Activated naive CD8-positive, alpha-beta T cell treated with anti-CD3 and anti-CD28 coated beads, Interleukin-2, amount 10 ng/mL, durations not matched to agents 7 days and 5 days (primary cell): ENCODE measurements around the gene ERP29. TPM values are rescaled to one million over a fixed set of nuclear protein-coding genes. Genes with fewer than 3 reads are reported as not detected.
A peak's percentile ranks its signal among the peaks of the same experiment; 100 is the strongest.

ENCODE experiments used
- ATAC-seq: fragments of 150-1000 bp; cut with Tn5 transposase; one replicate; pipeline ENCODE4 v1.10.0; 2021; ENCODE audit warnings: low read depth, moderate library complexity
- POLR2A ChIA-PET: fragments of 350-600 bp; sonication (Branson Sonifier 250); formaldehyde crosslinking; loops from one replicate; lab custom pipeline; 2021; ENCODE audit warnings: antibody characterized with exemption; lab: Charles Lee
- DNase-seq: peaks from one replicate; pipeline ENCODE4 v3.0.0; 2021
- H3K27ac Mint-ChIP-seq: one replicate; pipeline ENCODE4 v1.8.0; 2022; ENCODE audit warnings: mild to moderate bottlenecking, mixed read lengths
- H3K27me3 Mint-ChIP-seq: one replicate; pipeline ENCODE4 v1.8.0; 2022; ENCODE audit warnings: mild to moderate bottlenecking, moderate library complexity, mixed read lengths
- H3K36me3 Mint-ChIP-seq: one replicate; pipeline ENCODE4 v1.8.0; 2021; ENCODE audit warnings: mild to moderate bottlenecking, mixed read lengths
- H3K4me1 Mint-ChIP-seq: one replicate; pipeline ENCODE4 v1.8.0; 2021; ENCODE audit warnings: mixed read lengths
- H3K4me3 Mint-ChIP-seq: one replicate; pipeline ENCODE4 v1.8.0; 2022; ENCODE audit warnings: mild to moderate bottlenecking, moderate library complexity, mixed read lengths
- H3K9me3 Mint-ChIP-seq: one replicate; pipeline ENCODE4 v1.8.0; 2021; ENCODE audit warnings: mixed read lengths
- total RNA-seq, 2 experiments: library from RNA; stranded (reverse); gene quantifications; one replicate each; pipeline ENCODE4 v1.2.3, GENCODE V29; 2021

Gene ERP29
- total RNA-seq, result 100 to 1,000 TPM; 158 TPM

DNA sequence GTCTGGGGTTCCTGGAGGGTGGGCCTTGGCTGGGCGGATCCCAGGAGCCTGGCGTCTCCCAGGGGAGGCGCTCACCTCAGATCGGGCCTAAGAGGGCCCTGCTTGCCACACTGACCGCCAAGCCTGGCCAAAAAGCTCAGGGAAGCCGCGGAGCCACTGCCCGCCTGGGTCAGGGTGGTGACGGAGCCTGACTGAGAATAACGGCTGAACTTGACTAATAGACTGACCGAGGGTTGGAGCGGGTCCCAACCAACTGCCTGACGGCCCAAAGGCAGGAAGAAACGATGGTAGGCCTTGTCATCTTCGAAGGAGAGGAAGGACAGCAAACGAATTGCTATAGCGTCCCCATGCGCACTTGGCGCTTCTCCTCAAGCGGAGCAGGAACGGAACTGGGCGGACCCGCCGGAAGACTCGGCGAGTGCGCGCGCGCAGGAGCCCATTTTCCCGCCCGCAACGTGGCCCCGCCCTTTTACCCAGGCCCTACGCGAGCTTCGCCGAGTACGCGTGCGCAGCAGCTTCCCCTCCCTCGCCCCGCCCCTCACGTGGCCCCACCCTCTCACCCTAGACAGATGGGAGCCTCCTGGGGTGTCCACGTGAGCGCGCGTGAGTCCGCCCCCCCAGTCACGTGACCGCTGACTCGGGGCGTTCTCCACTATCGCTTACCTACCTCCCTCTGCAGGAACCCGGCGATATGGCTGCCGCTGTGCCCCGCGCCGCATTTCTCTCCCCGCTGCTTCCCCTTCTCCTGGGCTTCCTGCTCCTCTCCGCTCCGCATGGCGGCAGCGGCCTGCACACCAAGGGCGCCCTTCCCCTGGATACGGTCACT is at the start of gene ERP29, which contains the start of gene TMEM116:
TSS of gene ERP29 (plus strand) at position 652 of the 826 bp plus-strand sequence. CDS start at position 692, 40 bp downstream.
TSS of gene TMEM116 (minus strand) at position 391 of the 826 bp plus-strand sequence. CDS start 7,895 bp downstream, outside the sequence.
- Mint-ChIP-seq H3K9me3 (peaks cover 8% of the 10 kb centered on the region), H3K27me3 (no peaks in the 10 kb centered on the region), H3K4me1 (peaks cover 35% of the 10 kb centered on the region), H3K36me3 (peaks cover 33% of the 10 kb centered on the region), H3K4me3 (peak within 1 kb of the TSS; percentile 82), H3K27ac (peak within 1 kb of the TSS; percentile 98)
- DNase-seq, result peak; percentile 100
- POLR2A ChIA-PET, result interaction anchor here (0.6 to 6.5 kb wide), 16 partner anchors 10 to 268 kb away, joined by 3 to 218 read pairs (median 8); partner anchors contain the start of genes MAPKAPK5, NAA25 and TRAFD1
- peak; percentile 82 for ATAC-seq

DNA sequence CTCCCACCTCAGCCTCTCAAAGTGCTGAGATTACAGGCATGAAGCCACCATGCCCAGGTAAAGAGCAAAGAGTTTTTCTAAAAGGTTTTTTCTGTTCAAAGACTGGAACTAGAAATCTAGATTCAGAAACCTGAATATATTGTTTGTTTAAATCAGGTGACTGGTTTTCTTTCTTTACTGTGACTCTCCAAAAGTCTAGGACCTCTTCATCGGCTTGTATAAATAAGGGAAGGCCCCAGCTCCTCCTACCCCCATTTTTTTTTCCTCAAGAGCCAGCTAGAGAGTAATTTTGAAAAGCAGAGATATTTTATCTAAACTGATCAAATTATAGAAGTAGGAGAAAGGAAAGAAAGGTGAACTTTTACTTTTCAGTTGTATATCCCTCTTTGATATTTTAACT is 48.3 kb upstream of the ERP29 start:
- POLR2A ChIA-PET, result interaction anchor here (1.7 kb wide), 1 partner anchor 48 kb away, joined by 9 read pairs; the partner anchor contains the start of genes ERP29 and TMEM116
- Mint-ChIP-seq H3K36me3 (peaks cover 42% of the 10 kb centered on the region), H3K27ac (no peak overlapping the region)

DNA sequence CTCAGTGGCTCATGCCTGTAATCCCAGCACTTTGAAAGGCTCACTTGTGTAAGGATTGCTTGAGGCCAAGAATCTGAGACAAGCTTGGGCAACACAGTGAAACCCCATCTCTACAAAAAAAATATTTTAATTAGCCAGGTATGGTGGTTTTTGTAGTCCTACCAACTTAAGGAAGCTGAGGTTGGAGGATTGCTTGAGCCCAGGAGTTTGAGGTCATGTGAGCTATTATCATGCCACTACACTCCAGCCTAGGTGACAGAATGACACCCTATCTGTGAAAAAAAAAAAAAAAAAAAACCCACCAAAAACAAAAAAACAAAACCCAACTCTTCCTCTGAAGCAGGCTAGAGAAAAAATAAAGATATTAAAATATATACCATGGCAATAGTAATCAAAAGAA is 41.4 kb upstream of the ERP29 start:
- Mint-ChIP-seq H3K27ac (no peak overlapping the region), H3K4me1 (peaks cover 10% of the 10 kb centered on the region), H3K36me3 (peaks cover 26% of the 10 kb centered on the region), H3K27me3 (no peaks in the 10 kb centered on the region), H3K4me3 (no peak overlapping the region), H3K9me3 (peaks cover 3% of the 10 kb centered on the region)
- POLR2A ChIA-PET, result interaction anchor here (0.6 to 0.7 kb wide), 2 partner anchors 21 to 261 kb away, joined by 3 read pairs; no protein-coding TSS in a partner anchor
- no peak for DNase-seq
- ATAC-seq, result no peak

More for the DNA sequence above, 48.3 kb upstream of the ERP29 start:
- Mint-ChIP-seq H3K4me1 (peaks cover 13% of the 10 kb centered on the region), H3K27me3 (no peaks in the 10 kb centered on the region), H3K4me3 (no peak overlapping the region), H3K9me3 (peaks cover 9% of the 10 kb centered on the region)
- no peak for DNase-seq
- no peak for ATAC-seq

DNA sequence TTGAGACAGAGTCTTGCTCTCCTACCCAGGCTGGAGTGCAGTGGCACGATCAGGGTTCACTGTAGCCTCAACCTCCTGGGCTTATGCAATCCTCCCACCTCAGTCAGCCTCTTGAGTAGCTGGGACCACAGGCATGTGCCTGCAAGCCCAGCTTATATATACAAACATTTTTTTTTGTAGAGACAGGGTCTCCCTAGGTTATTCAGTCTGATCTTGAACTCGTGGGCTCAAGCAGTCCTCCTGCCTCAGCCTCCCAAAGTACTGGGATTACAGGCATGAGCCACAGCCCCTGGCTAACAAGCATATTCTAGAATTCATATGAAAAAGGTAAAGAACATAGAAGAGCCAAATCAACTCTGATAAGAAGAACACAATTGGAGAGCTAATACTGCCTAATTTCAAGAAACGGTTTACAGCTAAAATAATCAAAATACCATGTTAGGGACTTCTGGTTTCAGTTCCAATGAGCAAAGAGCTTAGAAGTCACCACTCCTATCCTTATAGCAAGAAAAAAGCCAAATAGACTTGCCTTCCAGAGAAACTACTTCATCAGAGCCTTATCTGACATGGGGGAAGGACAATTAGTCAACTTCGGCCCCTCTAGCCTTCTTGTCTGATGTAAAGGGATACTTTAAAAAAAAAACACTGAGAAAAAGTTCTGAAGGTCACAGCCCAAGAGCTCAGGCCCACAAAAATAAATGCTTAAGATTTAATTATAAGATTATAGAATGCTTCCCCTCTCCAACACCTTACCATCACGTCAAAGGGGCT is 37.9 kb upstream of the ERP29 start:
- Mint-ChIP-seq H3K4me3 (no peak overlapping the region), H3K27ac (no peak overlapping the region), H3K4me1 (peaks cover 12% of the 10 kb centered on the region), H3K27me3 (no peaks in the 10 kb centered on the region), H3K9me3 (peaks cover 3% of the 10 kb centered on the region), H3K36me3 (peaks cover 15% of the 10 kb centered on the region)
- DNase-seq (no peak), ATAC-seq (no peak)
- POLR2A ChIA-PET, result no interaction called here

DNA sequence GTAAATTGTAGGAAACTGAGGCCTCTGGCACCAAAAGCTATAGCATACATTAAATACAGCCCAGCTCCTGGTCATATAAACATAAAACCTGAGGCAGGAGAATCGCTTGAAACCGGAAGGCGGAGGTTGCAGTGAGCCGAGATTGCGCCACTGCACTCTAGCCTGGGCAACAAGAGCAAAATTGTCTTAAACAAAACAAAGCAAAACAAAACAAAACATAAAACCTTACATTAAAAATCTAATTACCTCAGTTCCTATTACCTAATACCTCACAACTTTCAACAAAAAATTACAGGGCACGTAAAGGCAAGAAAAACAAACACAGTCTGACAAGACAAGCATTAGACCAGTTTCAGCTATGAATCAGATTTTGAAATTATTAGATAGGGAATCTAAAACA is 36.9 kb upstream of the ERP29 start:
- POLR2A ChIA-PET, result no interaction called here
- Mint-ChIP-seq H3K27me3 (no peaks in the 10 kb centered on the region), H3K4me3 (no peak overlapping the region), H3K9me3 (no peaks in the 10 kb centered on the region), H3K27ac (no peak overlapping the region), H3K4me1 (peaks cover 12% of the 10 kb centered on the region), H3K36me3 (peaks cover 11% of the 10 kb centered on the region)
- no peak for DNase-seq
- ATAC-seq, result no peak

DNA sequence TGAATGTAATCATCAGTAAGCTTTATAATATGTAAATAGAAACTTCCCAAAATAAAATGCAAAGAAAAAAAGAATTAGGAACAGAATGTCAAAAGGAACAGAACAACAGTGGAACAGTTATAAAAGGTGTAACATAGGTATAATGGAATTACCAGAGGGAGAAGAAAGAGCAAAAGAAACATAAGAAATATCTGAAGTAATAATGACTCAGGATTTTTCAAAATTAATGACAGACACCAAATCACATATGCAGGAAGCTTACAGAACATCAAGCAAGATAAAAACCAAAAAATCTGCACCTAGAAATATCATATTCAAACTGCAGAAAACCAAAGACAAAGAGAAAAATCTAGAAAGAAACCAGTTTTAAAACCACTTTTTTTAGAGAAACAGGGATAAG is 36.4 kb upstream of the ERP29 start:
- no peak for ATAC-seq
- no peak overlapping the region for H3K27ac Mint-ChIP-seq
- no peak overlapping the region for H3K4me3 Mint-ChIP-seq
- no peaks in the 10 kb centered on the region for H3K27me3 Mint-ChIP-seq
- POLR2A ChIA-PET, result no interaction called here
- no peak for DNase-seq
- peaks cover 12% of the 10 kb centered on the region for H3K4me1 Mint-ChIP-seq
- peaks cover 9% of the 10 kb centered on the region for H3K36me3 Mint-ChIP-seq
- no peaks in the 10 kb centered on the region for H3K9me3 Mint-ChIP-seq

DNA sequence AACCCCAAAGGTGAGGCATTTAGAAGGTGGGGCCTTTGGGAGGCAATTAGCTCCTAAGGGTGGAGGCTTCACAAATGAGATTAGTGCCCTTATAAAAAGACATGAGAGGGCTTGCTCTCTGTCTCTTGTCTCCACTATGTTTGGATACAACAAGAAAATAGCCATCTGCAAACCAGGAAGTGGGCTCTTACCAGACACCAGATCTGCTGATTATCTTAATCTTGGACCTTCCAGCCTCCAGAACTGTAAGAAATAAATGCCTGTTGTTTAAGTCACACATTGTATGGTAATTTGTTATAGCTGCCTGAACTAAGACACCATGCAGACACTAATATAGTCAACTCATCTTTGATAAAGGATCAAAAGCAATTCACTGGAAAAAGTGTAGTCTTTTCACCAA is 34.7 kb upstream of the ERP29 start:
- no peak overlapping the region for H3K4me3 Mint-ChIP-seq
- peaks cover 12% of the 10 kb centered on the region for H3K4me1 Mint-ChIP-seq
- DNase-seq, result no peak
- no peak overlapping the region for H3K27ac Mint-ChIP-seq
- H3K9me3 Mint-ChIP-seq, result no peaks in the 10 kb centered on the region
- no peaks in the 10 kb centered on the region for H3K27me3 Mint-ChIP-seq
- POLR2A ChIA-PET, result no interaction called here
- no peak for ATAC-seq
- peaks cover 3% of the 10 kb centered on the region for H3K36me3 Mint-ChIP-seq

DNA sequence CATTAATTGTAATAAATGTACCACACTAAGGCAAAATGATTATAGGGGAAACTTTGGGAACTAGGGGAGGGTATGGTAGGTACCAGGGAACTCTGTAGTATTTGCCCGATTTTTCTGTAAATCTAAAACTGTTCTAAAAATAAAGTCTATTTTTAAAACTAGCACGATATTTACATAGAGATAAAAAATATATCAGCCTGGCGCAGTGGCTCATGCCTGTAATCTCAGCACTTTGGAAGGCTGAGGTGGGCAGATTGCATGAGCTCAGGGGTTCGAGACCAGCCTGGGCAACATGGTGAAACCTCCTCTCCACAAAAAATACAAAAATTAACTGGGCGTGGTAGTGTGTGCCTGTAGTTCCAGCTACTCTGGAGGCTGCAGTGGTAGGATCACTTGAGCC is 32.6 kb upstream of the ERP29 start:
- Mint-ChIP-seq H3K9me3 (no peaks in the 10 kb centered on the region), H3K4me3 (no peak overlapping the region), H3K27ac (no peak overlapping the region), H3K27me3 (no peaks in the 10 kb centered on the region), H3K36me3 (peaks cover 6% of the 10 kb centered on the region), H3K4me1 (peaks cover 11% of the 10 kb centered on the region)
- POLR2A ChIA-PET, result interaction anchor here (1.2 kb wide), 1 partner anchor 32 kb away, joined by 6 read pairs; the partner anchor contains the start of genes ERP29 and TMEM116
- DNase-seq (no peak), ATAC-seq (no peak)

DNA sequence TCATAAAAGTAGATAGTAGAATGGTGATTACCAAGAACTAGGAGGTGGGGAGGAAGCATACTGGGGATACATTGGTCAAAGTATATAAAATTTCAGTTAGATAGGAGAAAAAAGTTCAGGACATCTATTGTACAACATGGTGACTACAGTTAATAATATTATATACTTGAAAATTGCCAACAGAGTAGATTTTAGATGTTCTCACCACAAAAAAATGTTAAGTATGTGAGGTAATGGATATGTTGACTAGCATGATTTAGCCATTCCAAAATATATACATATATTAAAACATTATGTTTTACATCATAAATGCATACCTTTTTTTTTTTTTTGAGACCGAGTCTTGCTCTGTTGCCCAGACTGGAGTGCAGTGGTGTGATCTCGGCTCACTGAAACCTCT is 31.2 kb upstream of the ERP29 start:
- DNase-seq (no peak), ATAC-seq (no peak)
- H3K4me1 Mint-ChIP-seq, result peaks cover 8% of the 10 kb centered on the region
- no peak overlapping the region for H3K27ac Mint-ChIP-seq
- H3K9me3 Mint-ChIP-seq, result no peaks in the 10 kb centered on the region
- POLR2A ChIA-PET, result no interaction called here
- no peaks in the 10 kb centered on the region for H3K27me3 Mint-ChIP-seq
- peaks cover 6% of the 10 kb centered on the region for H3K36me3 Mint-ChIP-seq
- H3K4me3 Mint-ChIP-seq, result no peak overlapping the region

DNA sequence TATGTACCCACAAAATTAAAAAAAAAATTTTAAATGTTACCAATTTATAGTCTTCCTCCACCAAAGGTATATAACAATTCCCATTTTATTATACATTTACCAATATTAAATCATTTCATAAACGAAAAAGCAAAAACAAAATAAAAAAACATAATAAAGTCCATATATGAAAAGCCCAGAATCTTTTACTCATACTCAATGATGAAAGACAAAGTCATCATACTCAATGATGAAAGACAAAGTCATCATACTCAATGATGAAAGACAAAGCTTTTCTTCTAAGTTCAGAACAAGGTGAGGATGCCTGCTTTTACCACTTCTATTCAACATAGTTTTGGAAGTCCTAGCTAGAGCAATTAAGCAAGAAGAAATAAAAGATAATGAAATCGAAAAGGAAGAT is 28.4 kb upstream of the ERP29 start:
- DNase-seq, result no peak
- Mint-ChIP-seq H3K4me1 (peaks cover 1% of the 10 kb centered on the region), H3K27me3 (no peaks in the 10 kb centered on the region), H3K27ac (no peak overlapping the region), H3K4me3 (no peak overlapping the region), H3K36me3 (peaks cover 15% of the 10 kb centered on the region), H3K9me3 (no peaks in the 10 kb centered on the region)
- no peak for ATAC-seq
- POLR2A ChIA-PET, result no interaction called here

DNA sequence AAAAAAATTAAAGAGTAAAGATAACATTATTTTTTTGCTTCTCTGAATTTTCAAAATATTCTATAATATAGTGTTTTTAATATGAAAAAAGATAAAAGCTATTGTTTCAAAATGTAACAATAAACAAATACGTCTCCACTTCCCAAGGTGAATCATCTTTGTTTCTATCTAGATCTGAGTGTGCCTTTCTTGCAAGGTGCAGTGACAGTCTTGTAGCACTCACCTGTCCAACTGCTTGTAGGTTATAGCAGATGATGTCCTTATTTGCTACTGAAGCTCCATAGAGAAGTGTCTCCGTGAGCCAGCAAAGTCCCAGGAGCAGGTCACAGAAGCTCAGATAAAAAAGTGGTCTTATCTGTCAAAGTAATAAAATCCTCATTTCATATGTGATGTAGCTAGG is 21.7 kb upstream of the ERP29 start:
- Mint-ChIP-seq H3K4me3 (peak overlapping the region; percentile 39), H3K9me3 (no peaks in the 10 kb centered on the region)
- no peak for ATAC-seq

DNA sequence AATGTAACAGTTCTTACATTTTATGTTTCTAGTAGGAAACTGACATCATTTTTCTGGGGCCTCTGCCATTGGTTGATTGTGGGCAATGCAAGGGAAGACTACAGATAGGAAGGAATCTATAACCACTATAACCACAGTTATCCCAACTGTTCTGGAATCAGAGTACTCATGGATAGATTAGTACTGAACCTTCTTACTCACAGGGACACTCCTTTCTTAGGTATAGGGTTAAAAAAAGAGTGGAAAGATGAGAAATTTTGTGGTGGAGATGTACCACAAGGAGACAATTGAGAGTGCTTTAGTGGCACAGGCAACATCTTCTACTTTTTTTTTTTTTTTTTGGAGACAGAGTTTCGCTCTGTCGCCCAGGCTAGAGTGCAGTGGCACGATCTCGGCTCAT is 21.3 kb upstream of the ERP29 start:
- POLR2A ChIA-PET, result interaction anchor here (13.9 kb wide), 1 partner anchor 21 kb away, joined by 218 read pairs; the partner anchor contains the start of genes ERP29 and TMEM116
- ATAC-seq (peak; percentile 8), DNase-seq (no peak)
- H3K4me3 Mint-ChIP-seq, result peak overlapping the region; percentile 39
- H3K9me3 Mint-ChIP-seq, result no peaks in the 10 kb centered on the region
- H3K27me3 Mint-ChIP-seq, result no peaks in the 10 kb centered on the region
- peaks cover 40% of the 10 kb centered on the region for H3K4me1 Mint-ChIP-seq
- peak overlapping the region; percentile 94 for H3K27ac Mint-ChIP-seq
- peaks cover 18% of the 10 kb centered on the region for H3K36me3 Mint-ChIP-seq

More for the DNA sequence above, 21.7 kb upstream of the ERP29 start:
- POLR2A ChIA-PET, result interaction anchor here (13.9 kb wide), 1 partner anchor 21 kb away, joined by 218 read pairs; the partner anchor contains the start of genes ERP29 and TMEM116
- peaks cover 16% of the 10 kb centered on the region for H3K36me3 Mint-ChIP-seq
- no peak for DNase-seq
- H3K27ac Mint-ChIP-seq, result peak overlapping the region; percentile 94
- H3K4me1 Mint-ChIP-seq, result peaks cover 40% of the 10 kb centered on the region
- no peaks in the 10 kb centered on the region for H3K27me3 Mint-ChIP-seq

DNA sequence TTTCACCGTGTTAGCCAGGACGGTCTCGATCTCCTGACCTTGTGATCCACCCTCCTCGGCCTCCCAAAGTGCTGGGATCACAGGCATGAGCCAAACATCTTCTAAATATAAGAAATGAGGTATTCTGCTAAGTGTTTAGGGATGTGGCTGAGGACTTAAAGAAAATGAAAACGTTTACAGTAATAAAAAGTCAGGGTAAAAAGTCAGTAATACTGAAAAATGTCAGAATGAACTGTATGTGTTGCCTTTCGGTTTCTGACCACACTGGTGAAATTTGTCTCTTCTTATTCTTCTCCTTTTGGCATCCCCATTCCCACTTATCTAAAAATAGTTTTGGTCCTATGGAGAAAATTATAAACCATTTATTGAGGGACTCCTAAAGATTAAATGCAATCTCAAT is 20.8 kb upstream of the ERP29 start:
- peaks cover 42% of the 10 kb centered on the region for H3K4me1 Mint-ChIP-seq
- peak overlapping the region; percentile 12 for H3K4me3 Mint-ChIP-seq
- H3K36me3 Mint-ChIP-seq, result peaks cover 17% of the 10 kb centered on the region
- DNase-seq (no peak), ATAC-seq (no peak)
- POLR2A ChIA-PET, result interaction anchor here (1.4 to 13.9 kb wide), 3 partner anchors 9 to 41 kb away, joined by 4 to 218 read pairs (median 7); partner anchors contain the start of genes ERP29 and TMEM116
- H3K27me3 Mint-ChIP-seq, result no peaks in the 10 kb centered on the region
- H3K27ac Mint-ChIP-seq, result peak overlapping the region; percentile 94
- no peaks in the 10 kb centered on the region for H3K9me3 Mint-ChIP-seq
